Heart right ventricle (tissue), 16 donors: Measurements from ENCODE around the gene DNAAF3. TPM values are rescaled to one million over a fixed set of nuclear protein-coding genes. Genes with fewer than 3 reads are reported as not detected.

Experiments
- ATAC-seq, 8 donors: fragments of 200-7000 bp; cut with Tn5 transposase; one replicate each; pipeline ENCODE4 v1.9.1; 2020; ENCODE audit warnings: mild to moderate bottlenecking in 8 of 8, moderate library complexity in 8 of 8, moderate number of reproducible peaks in 1 of 8
- DNase-seq, 2 donors: peaks; one replicate each; pipeline ENCODE4 v3.0.0-alpha.2; 2020
- H3K27ac ChIP-seq, 10 donors: fragments of 200-600 bp; sonication (generic) in 2 of 10; one replicate each; pipeline versions ENCODE4 v1.5.0 to v1.8.0; 2020 to 2022; ENCODE audit warnings: mild to moderate bottlenecking in 3 of 10
- H3K27me3 ChIP-seq, 7 donors: fragments of 200-600 bp; one replicate each; pipeline ENCODE4 v1.8.0; 2021 to 2022; ENCODE audit warnings: mild to moderate bottlenecking in 2 of 7
- H3K36me3 ChIP-seq, 9 donors: fragments of 200-600 bp; sonication (generic) in 1 of 9; one replicate each; pipeline versions ENCODE4 v1.5.0 to v1.8.0; 2020 to 2022; ENCODE audit warnings: mild to moderate bottlenecking in 2 of 9
- H3K4me1 ChIP-seq, 9 donors: fragments of 200-600 bp; sonication (generic) in 1 of 9; one replicate each; pipeline versions ENCODE4 v1.5.0 to v1.8.0; 2020 to 2022; ENCODE audit warnings: mild to moderate bottlenecking in 4 of 9
- H3K4me3 ChIP-seq, 10 donors: fragments of 200-600 bp; sonication (generic) in 2 of 10; one replicate each; pipeline versions ENCODE4 v1.5.0 to v1.8.0; 2020 to 2022; ENCODE audit warnings: mild to moderate bottlenecking in 7 of 10, moderate library complexity in 2 of 10
- H3K9me3 ChIP-seq, 11 donors: fragments of 200-600 bp in 10 of 11; sonication (generic) in 2 of 11; one replicate each; pipeline versions ENCODE4 v1.5.0 to v1.8.0; 2013 to 2022; ENCODE audit warnings: mild to moderate bottlenecking in 2 of 11, control low read depth in 1 of 11, moderate library complexity in 1 of 11
- WGBS, 2 donors: extraction: QIAGEN DNeasy Blood & Tissue Kit; methylation state at CpG; one replicate each; pipeline ENCODE4 v1.1.7; 2013; ENCODE audit warnings: inconsistent platforms in 1 of 2; 5-methylcytosine and 5-hydroxymethylcytosine counted together
- intact Hi-C, 10 donors: fragments of 100-400 bp; cut with DNase I; formaldehyde crosslinking; loops; one replicate each; pipeline versions ENCODE4 v1.11.1 to v1.14.2; 2022
- polyA plus RNA-seq, 2 donors: library from polyadenylated mRNA; stranded (reverse); fragments of 200-250 nt; gene quantifications; one replicate each; pipeline ENCODE4 v1.2.3, GENCODE V29; 2013
- total RNA-seq, 10 donors: library from RNA; stranded (reverse); fragmentation: NEBNext Ultra II Directional in 3 of 10; extraction: Animal tissue kit (Norgen Biotek cat#: 25700) in 3 of 10; gene quantifications; one replicate each; pipeline versions ENCODE4 v1.2.1 to v1.2.4, GENCODE V29; 2021 to 2023
- TF ChIP-seq, protein P1 (sequence below), 9 donors: fragments of 200-600 bp; sonication (generic) in 2 of 9; IDR thresholded peaks; one replicate each; pipeline versions ENCODE4 v1.5.0 to v1.8.0; 2021 to 2022; ENCODE audit warnings: antibody characterized with exemption in 9 of 9, mild to moderate bottlenecking in 5 of 9, moderate library complexity in 1 of 9
- donor health status: Arrhythmogenic right ventricular cardiomyopathy.
- donor health status: ischemic (EF 13 %, LVEDD 7.1; RV severe dilation, severe dysfunction).
- donor health status: healthy with polysubstance abuse.
- donor health status: DM: no; HTN: yes; CAD: no.
- donor health status: DM: no; HTN: no; CAD: no.
- donor health status: ischemic (EF 25% LVEDD 6.9; RV normal size, moderate dysfunction).
- donor health status: ischemic (EF 25% LVEDD 5.7; RV mildly dilated, moderate dysfunction).
- donor health status: healthy.
- donor health status: DM: yes; HTN: yes; CAD: no.
- donor health status: Ischemic cardiomyopathy.
- donor health status: ischemic (EF 35%, LVEDD 5.7; RV mildly dilated, moderate dysfunction).
- donor health status: nonischemic (EF 11% LVEDD 7.7; RV severe dilation, severe dysfunction).
- donor health status: DM: yes; HTN: yes; CAD: no.
- donor health status: PGD.
- donor health status: ischemic (EF 29% LVEDD 5.4; RV normal size, mild dysfunction).
- donor health status: nonischemic (EF 23%, LVEDD 6.1; RV moderate dilation, normal function).

The DNAAF3 gene
- total and polyA plus RNA-seq, 12 donors, result 0.37 to 5.9 (median 2.4) TPM

DNA sequence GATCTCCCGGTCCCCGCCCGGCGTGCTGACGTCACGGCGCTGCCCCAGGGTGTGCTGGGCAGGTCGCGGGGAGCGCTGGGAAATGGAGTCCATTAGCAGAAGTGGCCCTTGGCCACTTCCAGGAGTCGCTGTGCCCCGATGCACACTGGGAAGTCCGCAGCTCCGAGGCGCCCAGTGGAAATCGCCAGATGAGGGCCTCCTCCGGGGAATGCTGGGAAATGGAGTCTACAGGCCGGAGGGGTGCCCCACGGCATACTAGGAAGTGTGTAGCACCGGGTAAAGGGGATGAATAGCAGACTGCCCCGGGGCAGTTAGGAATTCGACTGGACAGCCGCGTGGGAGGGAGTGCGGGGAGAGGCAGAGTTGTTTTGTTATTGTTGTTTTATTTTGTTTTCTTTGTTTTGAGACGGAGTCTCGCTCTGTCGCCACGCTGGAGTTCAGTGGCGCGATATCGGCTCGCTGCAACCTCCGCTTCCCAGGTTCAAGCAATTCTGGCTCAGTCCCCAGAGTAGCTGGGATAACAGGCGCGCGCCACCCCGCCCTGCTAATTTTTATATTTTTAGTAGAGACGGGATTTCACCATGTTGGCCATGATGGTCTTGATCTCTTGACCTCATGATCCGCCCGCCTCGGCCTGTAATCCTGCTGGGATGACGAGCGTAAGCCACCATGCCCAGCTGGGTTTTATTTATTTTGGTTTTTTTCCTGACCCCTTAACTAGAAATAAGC lies 48.6 kb downstream of the DNAAF3 start:
- Histone ChIP-seq H3K4me1 (peaks cover 23 to 48% (median 42%) of the 10 kb centered on the region in 9 donors), H3K4me3 (peak overlapping the region; percentile 23 to 100 (median 88)), H3K36me3 (peaks cover 0 to 3% (median 0%) of the 10 kb centered on the region in 9 donors), H3K27me3 (no peaks in the 10 kb centered on the region), H3K9me3 (no peaks in the 10 kb centered on the region), H3K27ac (peak overlapping the region; percentile 51 to 99 (median 90))
- ATAC-seq (peak; percentile 81 to 91 (median 87)), DNase-seq (peak; percentile 99)
- intact Hi-C loops, result loop anchor here in 2 of 10 donors (2.0 to 10.0 kb wide), 3 partner anchors 29 to 53 kb away; partner anchors contain the start of gene RDH13 (in 1 of the 2)
- WGBS, 2 donors, result 0% methylated on average over 44 of the region's 44 CpGs
- TF ChIP-seq, protein P1, sequence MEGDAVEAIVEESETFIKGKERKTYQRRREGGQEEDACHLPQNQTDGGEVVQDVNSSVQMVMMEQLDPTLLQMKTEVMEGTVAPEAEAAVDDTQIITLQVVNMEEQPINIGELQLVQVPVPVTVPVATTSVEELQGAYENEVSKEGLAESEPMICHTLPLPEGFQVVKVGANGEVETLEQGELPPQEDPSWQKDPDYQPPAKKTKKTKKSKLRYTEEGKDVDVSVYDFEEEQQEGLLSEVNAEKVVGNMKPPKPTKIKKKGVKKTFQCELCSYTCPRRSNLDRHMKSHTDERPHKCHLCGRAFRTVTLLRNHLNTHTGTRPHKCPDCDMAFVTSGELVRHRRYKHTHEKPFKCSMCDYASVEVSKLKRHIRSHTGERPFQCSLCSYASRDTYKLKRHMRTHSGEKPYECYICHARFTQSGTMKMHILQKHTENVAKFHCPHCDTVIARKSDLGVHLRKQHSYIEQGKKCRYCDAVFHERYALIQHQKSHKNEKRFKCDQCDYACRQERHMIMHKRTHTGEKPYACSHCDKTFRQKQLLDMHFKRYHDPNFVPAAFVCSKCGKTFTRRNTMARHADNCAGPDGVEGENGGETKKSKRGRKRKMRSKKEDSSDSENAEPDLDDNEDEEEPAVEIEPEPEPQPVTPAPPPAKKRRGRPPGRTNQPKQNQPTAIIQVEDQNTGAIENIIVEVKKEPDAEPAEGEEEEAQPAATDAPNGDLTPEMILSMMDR (IDR thresholded peaks at IDR 0.05), result peak in 1 of 9 donors; percentile 15

DNA sequence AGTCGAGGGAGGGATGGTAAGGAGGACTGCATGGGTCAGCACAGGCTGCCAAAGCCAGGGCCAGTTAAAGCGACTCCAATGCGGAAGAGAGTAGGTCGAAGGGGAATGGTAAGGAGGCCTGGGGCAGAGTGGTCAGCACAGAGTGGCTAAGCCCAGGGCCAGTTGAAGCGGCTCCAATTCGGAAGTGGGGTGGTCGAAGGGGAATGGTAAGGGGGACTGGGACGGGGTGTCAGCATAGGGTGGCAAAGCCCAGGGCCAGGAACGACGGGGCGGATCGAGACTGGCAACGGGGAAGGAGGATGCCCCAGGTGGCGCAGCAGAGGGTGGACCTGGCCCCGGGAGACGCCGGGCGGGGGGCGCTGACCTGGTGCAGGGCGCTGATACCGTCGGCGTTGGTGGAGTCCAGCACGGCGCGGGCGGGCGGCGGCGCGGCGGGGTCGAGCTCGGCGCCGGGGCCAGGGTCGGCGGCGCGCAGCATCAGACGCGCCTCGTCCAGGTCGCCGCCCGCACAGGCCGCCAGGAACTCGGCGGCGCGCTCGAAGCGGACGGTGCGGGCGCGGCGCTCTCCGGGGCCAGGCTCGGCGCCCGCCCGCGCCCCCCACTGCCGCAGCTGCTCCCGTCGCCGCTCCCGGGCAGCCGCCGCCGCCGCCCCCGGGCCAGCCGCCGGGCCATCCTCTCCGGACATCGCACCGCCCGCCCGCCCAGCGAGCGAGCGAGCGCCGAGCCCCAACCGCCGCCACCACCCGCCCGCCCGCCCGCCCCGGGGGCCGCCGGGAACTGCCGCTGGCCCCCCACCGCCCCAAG lies 49.4 kb downstream of the DNAAF3 start, which contains the start of gene PPP1R12C:
PPP1R12C (minus strand) TSS at position 779 of the 804 bp plus-strand sequence; CDS start at position 685, 94 bp downstream.
- no peak for ATAC-seq
- WGBS, 2 donors, result 1% methylated on average over 37 to 92 of the region's 97 CpGs
- Histone ChIP-seq H3K4me3 (peak within 1 kb of the TSS; percentile 69 to 100 (median 89)), H3K27ac (peak within 1 kb of the TSS; percentile 86 to 99 (median 96)), H3K9me3 (no peaks in the 10 kb centered on the region), H3K36me3 (peaks cover 0 to 11% (median 0%) of the 10 kb centered on the region in 9 donors), H3K27me3 (no peaks in the 10 kb centered on the region), H3K4me1 (peaks cover 30 to 54% (median 50%) of the 10 kb centered on the region in 9 donors)
- intact Hi-C loops, result loop anchor here in 2 of 10 donors (2.0 to 10.0 kb wide), 3 partner anchors 28 to 52 kb away; partner anchors contain the start of gene RDH13 (in 1 of the 2)
- peak in 1 of 2 donors; percentile 54 for DNase-seq
- TF ChIP-seq, protein P1 (IDR thresholded peaks at IDR 0.05), result no peak

- Histone ChIP-seq H3K36me3 (peaks cover 0 to 18% (median 0%) of the 10 kb centered on the region in 9 donors), H3K27ac (peak overlapping the region; percentile 86 to 99 (median 96)), H3K27me3 (no peaks in the 10 kb centered on the region), H3K9me3 (no peaks in the 10 kb centered on the region), H3K4me1 (peaks cover 35 to 61% (median 52%) of the 10 kb centered on the region in 9 donors), H3K4me3 (peak overlapping the region; percentile 69 to 100 (median 89))
- WGBS, 2 donors, result 1% methylated on average over 25 of the region's 25 CpGs
- TF ChIP-seq, protein P1 (IDR thresholded peaks at IDR 0.05), result no peak
- ATAC-seq (peak; percentile 7 to 52 (median 26)), DNase-seq (peak; percentile 67 to 77)
- intact Hi-C loops, result loop anchor here in 2 of 10 donors (2.0 to 10.0 kb wide), 3 partner anchors 28 to 52 kb away; partner anchors contain the start of gene RDH13 (in 1 of the 2)
These were observed 50.1 kb downstream of the DNAAF3 start for GRCh38 chr19:55116232-55116858.
